AG04450 (cell line): ENCODE data around the gene BAIAP2L2. TPM values are rescaled to one million over a fixed set of nuclear protein-coding genes. Genes with fewer than 3 reads are reported as not detected.

Experiments used
- CTCF ChIA-PET: fragments of 300-600, 350-600 bp; formaldehyde crosslinking; extraction: SDS; loops from one replicate; lab custom pipeline; 2022; ENCODE audit warnings: antibody characterized with exemption, inconsistent platforms; lab: Charles Lee
- POLR2A ChIA-PET: fragments of 350-600 bp; formaldehyde crosslinking; extraction: SDS; loops from one replicate; lab custom pipeline; 2021; ENCODE audit warnings: antibody characterized with exemption, inconsistent platforms; lab: Yijun Ruan, JAX
- DNase-seq: peaks from one replicate; pipeline ENCODE4 v3.0.0-alpha.2; 2011; ENCODE audit warnings: low read depth, low spot score
- H3K27ac ChIP-seq: one replicate; pipeline ENCODE4 v1.5.1; 2012; ENCODE audit warnings: low read depth, low read length, control low read depth
- H3K27me3 ChIP-seq: one replicate; pipeline ENCODE4 v1.6.0; 2012; ENCODE audit warnings: low read length; ENCODE audit not compliant: control insufficient read depth, insufficient read depth
- H3K4me3 ChIP-seq: 2 replicates; pipeline ENCODE4 v1.5.1; 2011; ENCODE audit warnings: mild to moderate bottlenecking, low read depth, low read length, control low read depth
- H3K9me3 ChIP-seq: 2 replicates; pipeline ENCODE4 v1.5.1; 2012; ENCODE audit warnings: low read length; ENCODE audit not compliant: control insufficient read depth, insufficient read depth
- CTCF ChIP-seq: IDR thresholded peaks from 2 replicates; pipeline ENCODE4 v1.5.1; 2011; ENCODE audit warnings: low read depth, low read length, control low read depth, inconsistent platforms
- polyA plus RNA-seq: library from polyadenylated mRNA; depleted of rRNA; stranded (reverse); fragments of >200 nt; gene quantifications from 2 replicates; pipeline ENCODE4 v1.2.3, GENCODE V29; 2011

Gene BAIAP2L2
- polyA plus RNA-seq, 1 experiment, result 0.04 TPM

- CTCF ChIA-PET, result no interaction called here
These were observed 33.4 kb downstream of the BAIAP2L2 start for GRCh38 chr22:38077096-38077495.

GRCh38 chr22:38075961-38076360 lies 34.5 kb downstream of the BAIAP2L2 start:
- no peak for TF ChIP-seq CTCF
- CTCF ChIA-PET, result no interaction called here
- no peak for DNase-seq
- POLR2A ChIA-PET, result no interaction called here
- Histone ChIP-seq H3K27me3 (peaks cover 13% of the 10 kb centered on the region), H3K27ac (no peak overlapping the region), H3K4me3 (no peak overlapping the region), H3K9me3 (no peaks in the 10 kb centered on the region; the same call in 1 of the 2 replicates)

More at GRCh38 chr22:38077096-38077495, 33.4 kb downstream of the BAIAP2L2 start:
- H3K27me3 ChIP-seq, result peaks cover 23% of the 10 kb centered on the region
- DNase-seq, result no peak
- H3K27ac ChIP-seq, result no peak overlapping the region
- POLR2A ChIA-PET, result no interaction called here
- TF ChIP-seq CTCF, result no peak
- no peak overlapping the region for H3K4me3 ChIP-seq
- no peaks in the 10 kb centered on the region; the same call in 1 of the 2 replicates for H3K9me3 ChIP-seq

GRCh38 chr22:38075105-38075825 lies 35.2 kb downstream of the BAIAP2L2 start:
- TF ChIP-seq CTCF, result no peak
- no peak for DNase-seq
- H3K9me3 ChIP-seq, result no peaks in the 10 kb centered on the region
- ChIA-PET POLR2A (no interaction called here), CTCF (interaction anchor here (1.7 kb wide), 1 partner anchor 20 kb away, joined by 4 read pairs; no protein-coding TSS in a partner anchor)
- H3K27me3 ChIP-seq, result peaks cover 7% of the 10 kb centered on the region
- H3K27ac ChIP-seq, result no peak overlapping the region
- H3K4me3 ChIP-seq, result no peak overlapping the region

- POLR2A ChIA-PET, result no interaction called here
- no peaks in the 10 kb centered on the region for H3K9me3 ChIP-seq
- DNase-seq, result peak; percentile 10
- H3K27me3 ChIP-seq, result peaks cover under 1% of the 10 kb centered on the region
- TF ChIP-seq CTCF, result peak; percentile 61
- H3K27ac ChIP-seq, result no peak overlapping the region
- no peak overlapping the region for H3K4me3 ChIP-seq
- CTCF ChIA-PET, result interaction anchor here (0.6 to 1.8 kb wide), 24 partner anchors 10 to 578 kb away, joined by 3 to 10 read pairs (median 4); partner anchors contain the start of gene SOX10
These were observed 36.0 kb downstream of the BAIAP2L2 start for GRCh38 chr22:38074181-38075104.
